NOMO-1 (cell line): ENCODE results near the gene CHD3.

Experiments
- DNase-seq, 2 experiments: peaks; one replicate each; lab custom pipeline; 2025; ENCODE audit not compliant: unreplicated experiment in 2 of 2; lab: John Stamatoyannopoulos, UW

CHD3 gene

GRCh38 chr17:7864995-7865650 lies 23.5 kb upstream of the CHD3 start:
- DNase-seq = no peak

- peak; percentile 64 to 73 for DNase-seq
These were observed 20.7 kb upstream of the CHD3 start for GRCh38 chr17:7867881-7868329.

- no peak for DNase-seq
These were observed 15.5 kb upstream of the CHD3 start for GRCh38 chr17:7873051-7873450.

- DNase-seq = peak in 1 of 2 experiments; percentile 37
These were observed 12.7 kb upstream of the CHD3 start for GRCh38 chr17:7875804-7876370.

- DNase-seq = no peak
These were observed 10.4 kb upstream of the CHD3 start for GRCh38 chr17:7878234-7878633.

- DNase-seq = peak in 1 of 2 experiments; percentile 59
These were observed 8.3 kb upstream of the CHD3 start for GRCh38 chr17:7880076-7880868.

GRCh38 chr17:7881276-7882054 lies 7.1 kb upstream of the CHD3 start:
- peak in 1 of 2 experiments; percentile 24 for DNase-seq

- DNase-seq = no peak
These were observed 6.5 kb upstream of the CHD3 start for GRCh38 chr17:7882068-7882467.

- no peak for DNase-seq
These were observed 6.0 kb upstream of the CHD3 start for GRCh38 chr17:7882629-7883028.

GRCh38 chr17:7883781-7884386 lies 4.7 kb upstream of the CHD3 start:
- peak in 1 of 2 experiments; percentile 25 for DNase-seq

- peak in 1 of 2 experiments; percentile 20 for DNase-seq
These were observed 3.8 kb upstream of the CHD3 start for GRCh38 chr17:7884581-7885366.

GRCh38 chr17:7885367-7886226 lies 3.0 kb upstream of the CHD3 start:
- peak in 1 of 2 experiments; percentile 65 for DNase-seq

GRCh38 chr17:7886227-7887037 lies 2.2 kb upstream of the CHD3 start:
- DNase-seq = peak in 1 of 2 experiments; percentile 58

- peak; percentile 97 for DNase-seq
These were observed 1.5 kb upstream of the CHD3 start for GRCh38 chr17:7887038-7887481.

GRCh38 chr17:7887482-7888183 lies 956 bp upstream of the CHD3 start:
- DNase-seq = peak; percentile 97

- DNase-seq = no peak
These were observed 772 bp downstream of the CHD3 start for GRCh38 chr17:7889166-7889955.
